Mucosa of gallbladder (tissue), 1 donor: ENCODE data around the gene ANKRD11. TPM values are rescaled to one million over a fixed set of nuclear protein-coding genes. Genes with fewer than 3 reads are reported as not detected.
A peak's percentile ranks its signal among the peaks of the same experiment; 100 is the strongest.

Experiments
- DNase-seq: peaks from one replicate; pipeline ENCODE4 v3.0.0-alpha.2; 2020; ENCODE audit warnings: low spot score
- total RNA-seq: library from RNA; stranded (reverse); gene quantifications from one replicate; pipeline ENCODE4 v1.2.1, GENCODE V29; 2021
- donor health status: DM: no; HTN: no; CAD: no.

The ANKRD11 gene
- total RNA-seq, 1 donor from 2014 or later: 143 TPM

DNA sequence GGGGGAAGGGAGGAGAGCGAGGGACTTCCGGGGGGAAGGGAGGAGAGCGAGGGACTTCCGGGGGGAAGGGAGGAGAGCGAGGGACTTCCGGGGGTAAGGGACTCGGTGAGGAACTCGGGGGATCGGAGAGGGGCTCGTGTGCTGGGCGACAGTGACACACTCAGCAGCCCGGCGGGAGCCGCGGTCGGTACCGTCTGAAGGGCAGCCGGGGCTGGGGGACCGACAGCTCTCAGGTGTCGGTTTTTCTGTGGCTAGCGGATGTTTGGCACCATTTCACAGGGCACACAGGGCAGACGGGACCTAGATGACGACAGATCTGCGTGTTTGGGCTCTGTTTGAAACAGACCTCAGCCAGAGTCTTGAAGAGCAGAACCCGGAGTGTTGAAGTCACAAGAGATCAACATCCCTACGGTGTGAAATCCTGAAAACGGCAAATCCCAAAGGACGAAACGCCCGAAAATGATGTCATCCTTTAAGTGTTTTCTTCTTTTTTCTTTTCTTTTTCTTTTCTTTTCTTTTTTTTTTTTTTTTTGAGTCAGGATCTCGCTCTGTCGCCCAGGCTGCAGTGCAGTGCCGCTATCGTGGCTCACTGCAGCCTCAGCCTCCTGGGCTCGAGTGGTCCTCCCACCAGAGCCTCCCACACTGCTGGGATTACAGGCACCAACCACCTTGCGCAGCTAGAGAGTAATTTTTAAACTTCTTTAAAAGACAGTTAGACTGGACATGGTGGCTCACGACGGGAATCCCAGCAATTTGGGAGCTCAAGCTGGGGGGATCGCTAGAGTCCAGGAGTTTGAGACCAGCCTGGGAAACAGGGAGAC is 249.0 kb downstream of the ANKRD11 start:
- DNase-seq: peak; percentile 52

DNA sequence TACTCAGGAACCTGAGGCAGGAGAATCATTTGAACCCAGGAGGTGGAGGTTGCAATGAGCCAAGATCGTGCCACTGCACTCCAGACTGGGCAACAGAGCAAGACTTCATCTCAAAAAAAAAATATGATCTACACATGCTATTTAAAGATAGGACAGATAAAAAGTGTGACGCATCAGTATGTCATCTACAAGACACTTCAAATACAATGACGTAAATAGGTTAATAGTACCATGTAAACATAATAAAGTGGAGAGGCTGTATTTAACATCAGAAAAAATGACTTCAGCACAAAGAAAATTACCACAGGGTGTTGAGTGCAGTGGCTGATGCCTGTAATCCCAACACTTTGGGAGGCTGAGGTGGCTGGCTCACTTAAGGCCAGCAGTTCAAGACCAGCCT is 252.6 kb downstream of the ANKRD11 start:
- DNase-seq: no peak

DNA sequence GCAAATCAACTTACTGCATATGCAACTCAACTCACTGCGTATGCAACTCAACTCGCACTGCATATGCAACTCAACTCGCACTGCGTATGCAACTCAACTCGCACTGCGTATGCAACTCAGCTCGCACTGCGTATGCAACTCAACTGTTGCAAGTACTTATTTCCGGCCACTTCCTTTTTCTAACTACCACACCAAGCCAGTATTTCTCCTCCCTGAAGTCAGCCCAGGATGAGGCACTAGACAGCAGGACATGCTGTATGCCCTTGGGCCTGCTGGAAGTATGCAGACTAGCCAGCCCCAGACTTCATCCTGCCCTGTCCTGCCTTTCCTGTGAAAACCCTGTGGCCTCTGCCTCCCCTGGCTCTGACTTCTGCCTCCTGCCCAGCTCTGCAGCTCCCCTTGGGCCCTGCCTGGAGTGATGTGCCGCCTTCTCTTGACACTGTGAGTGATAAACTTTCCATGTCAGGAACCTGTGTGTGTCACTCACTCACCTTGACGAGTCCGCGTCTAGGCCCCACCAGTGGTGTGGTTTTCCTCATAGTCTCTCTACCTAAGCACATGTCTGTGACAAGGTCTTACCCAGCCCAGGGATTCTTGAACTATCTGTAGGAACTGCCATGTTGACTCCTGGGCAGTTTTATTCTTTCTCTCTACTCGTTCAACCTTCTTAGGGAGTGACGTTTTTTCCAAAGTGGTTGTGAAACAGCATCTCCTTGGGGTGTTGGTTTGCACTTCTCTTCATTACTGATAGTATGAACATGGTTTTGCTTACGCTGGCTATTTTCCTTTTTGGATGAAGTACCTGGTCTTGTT is 256.5 kb downstream of the ANKRD11 start:
- no peak for DNase-seq

GRCh38 chr16:89232107-89232506 is 258.3 kb downstream of the ANKRD11 start:
- no peak for DNase-seq

GRCh38 chr16:89230255-89230654 is 260.1 kb downstream of the ANKRD11 start:
- no peak for DNase-seq

DNA sequence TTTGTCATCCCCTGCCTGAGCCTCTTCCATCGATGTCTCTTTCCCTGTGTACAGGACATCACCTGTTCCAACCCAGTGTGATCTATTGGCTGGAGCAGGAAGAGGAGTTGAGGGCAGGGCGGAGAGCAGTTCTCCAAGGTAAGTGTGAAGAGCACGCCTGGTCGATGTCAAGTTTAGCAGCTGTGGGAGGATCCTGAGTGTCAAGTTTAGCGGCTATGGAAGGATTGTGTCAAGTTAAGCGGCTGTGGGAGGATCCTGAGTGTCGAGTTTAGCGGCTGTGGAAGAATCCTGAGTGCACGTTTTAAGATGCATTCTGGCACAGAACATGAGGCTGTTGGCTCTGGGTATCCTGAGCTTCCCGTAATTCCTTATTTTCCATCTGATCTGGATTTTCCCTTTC is 265.7 kb downstream of the ANKRD11 start:
- DNase-seq: no peak

DNA sequence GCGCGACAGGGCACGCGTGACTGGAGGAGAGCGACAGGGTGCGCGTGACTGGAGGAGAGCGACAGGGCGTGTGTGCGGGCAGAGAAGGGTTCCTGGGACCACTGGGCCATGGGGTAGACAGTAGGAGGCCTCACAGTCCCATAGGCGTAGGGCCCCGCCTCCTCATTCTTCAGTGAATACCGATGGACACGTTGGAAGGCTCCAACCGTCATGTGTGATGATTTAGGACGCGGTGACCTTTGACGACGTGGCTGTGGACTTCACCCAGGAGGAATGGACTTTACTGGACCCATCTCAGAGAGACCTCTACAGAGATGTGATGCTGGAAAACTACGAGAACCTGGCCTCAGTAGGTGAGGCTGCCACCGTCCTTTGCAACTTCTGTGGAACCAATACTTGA is 267.4 kb downstream of the ANKRD11 start:
- no peak for DNase-seq

- no peak for DNase-seq
Observed at GRCh38 chr16:89221604-89222003, 268.8 kb downstream of the ANKRD11 start.

DNA sequence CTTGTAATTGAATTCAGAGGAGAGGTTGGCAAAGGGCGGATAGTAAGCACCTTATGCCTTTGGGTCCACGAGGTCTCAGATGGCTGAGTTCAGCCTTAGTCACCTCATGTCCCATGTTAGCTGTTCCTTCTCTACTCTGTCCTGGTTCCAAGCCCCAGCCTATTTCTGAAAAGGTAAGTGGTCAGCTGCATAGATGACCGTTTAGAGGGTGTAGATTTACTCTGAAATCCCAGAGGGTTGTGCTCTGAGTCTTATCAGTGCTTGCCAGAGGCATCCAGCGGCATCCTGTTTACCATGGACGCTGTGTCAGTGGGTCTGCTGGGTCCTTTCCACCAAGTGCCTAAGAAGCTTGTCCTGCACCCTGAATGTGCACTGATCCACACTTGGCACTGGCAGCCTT is 271.0 kb downstream of the ANKRD11 start:
- no peak for DNase-seq

Other genes starting within 250 kb of the ANKRD11 start
- 106 TPM for gene SPG7, start 17.8 kb upstream of the ANKRD11 start, total RNA-seq
- gene RPL13, start 70.1 kb upstream of the ANKRD11 start, total RNA-seq: 1,696 TPM
- gene CPNE7, start 85.2 kb upstream of the ANKRD11 start, total RNA-seq: 3.6 TPM
- 2.5 TPM for gene DPEP1, start 123.1 kb upstream of the ANKRD11 start, total RNA-seq
- 139 TPM for gene CHMP1A, start 167.1 kb upstream of the ANKRD11 start, total RNA-seq
- gene SPATA33, start 167.3 kb upstream of the ANKRD11 start, total RNA-seq: 13.6 TPM
- 168 TPM for gene CDK10, start 196.1 kb upstream of the ANKRD11 start, total RNA-seq
- 29.6 TPM for gene SPATA2L, start 211.1 kb upstream of the ANKRD11 start, total RNA-seq
- gene VPS9D1, start 230.3 kb upstream of the ANKRD11 start, total RNA-seq: 20.8 TPM
- 39.0 TPM for gene ZNF276, start 231.0 kb upstream of the ANKRD11 start, total RNA-seq